GM19328 (cell line): ENCODE results near the gene MRPL38.
"Not testable (repeated sequence)": the region's sequence is repeated elsewhere in the genome, so short reads cannot be mapped to it uniquely, and the experiment has no call there.

Experiments used
- ATAC-seq: cut with Tn5 transposase; IDR thresholded peaks from one replicate; pipeline ENCODE4 v1.9.1; 2021; ENCODE audit warnings: mild to moderate bottlenecking, moderate library complexity; ENCODE audit not compliant: unreplicated experiment

The MRPL38 gene

GRCh38 chr17:75897160-75898019 lies 7.3 kb downstream of the MRPL38 start:
- no peak for ATAC-seq

DNA sequence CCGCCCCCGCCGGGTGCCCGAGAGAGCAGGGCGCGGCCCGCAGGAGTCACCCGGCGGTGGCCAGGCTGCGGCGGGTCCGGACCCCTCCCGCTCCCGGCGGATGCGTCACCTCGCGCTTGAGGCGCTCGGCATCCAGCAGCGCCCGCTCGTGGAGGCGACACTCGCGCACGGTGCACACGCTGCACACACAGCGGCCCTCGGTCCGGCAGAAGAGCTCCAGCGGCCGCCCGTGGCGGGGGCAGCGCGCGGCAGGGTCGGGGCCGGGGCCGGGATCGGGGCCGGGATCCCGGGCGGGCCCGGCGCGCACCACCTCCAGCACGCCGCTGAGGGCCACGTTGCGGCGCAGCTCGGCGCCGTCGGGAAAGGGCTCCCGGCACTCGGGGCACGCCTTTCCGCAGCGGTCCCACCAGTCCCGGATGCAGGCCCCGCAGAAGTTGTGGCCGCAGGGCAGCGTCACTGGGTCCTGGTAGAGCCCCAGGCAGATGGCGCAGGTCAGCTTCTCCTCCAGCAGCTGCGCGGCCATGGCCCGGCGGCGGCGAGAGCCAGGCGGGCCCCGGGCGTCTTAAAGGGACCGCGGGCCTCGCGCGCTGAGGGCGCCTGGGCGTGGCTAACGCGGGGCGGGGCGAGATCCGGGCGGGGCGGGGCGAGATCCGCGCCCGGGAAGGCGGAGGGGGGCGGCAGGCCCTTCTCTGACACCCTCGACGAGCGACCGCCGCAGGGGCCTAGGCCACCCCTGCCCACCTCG lies 8.1 kb downstream of the MRPL38 start, which contains the start of gene TRIM65:
TRIM65 (minus strand) TSS at position 537 of the 745 bp plus-strand sequence; CDS start at position 523, 14 bp downstream.
- peak; percentile 50 for ATAC-seq

DNA sequence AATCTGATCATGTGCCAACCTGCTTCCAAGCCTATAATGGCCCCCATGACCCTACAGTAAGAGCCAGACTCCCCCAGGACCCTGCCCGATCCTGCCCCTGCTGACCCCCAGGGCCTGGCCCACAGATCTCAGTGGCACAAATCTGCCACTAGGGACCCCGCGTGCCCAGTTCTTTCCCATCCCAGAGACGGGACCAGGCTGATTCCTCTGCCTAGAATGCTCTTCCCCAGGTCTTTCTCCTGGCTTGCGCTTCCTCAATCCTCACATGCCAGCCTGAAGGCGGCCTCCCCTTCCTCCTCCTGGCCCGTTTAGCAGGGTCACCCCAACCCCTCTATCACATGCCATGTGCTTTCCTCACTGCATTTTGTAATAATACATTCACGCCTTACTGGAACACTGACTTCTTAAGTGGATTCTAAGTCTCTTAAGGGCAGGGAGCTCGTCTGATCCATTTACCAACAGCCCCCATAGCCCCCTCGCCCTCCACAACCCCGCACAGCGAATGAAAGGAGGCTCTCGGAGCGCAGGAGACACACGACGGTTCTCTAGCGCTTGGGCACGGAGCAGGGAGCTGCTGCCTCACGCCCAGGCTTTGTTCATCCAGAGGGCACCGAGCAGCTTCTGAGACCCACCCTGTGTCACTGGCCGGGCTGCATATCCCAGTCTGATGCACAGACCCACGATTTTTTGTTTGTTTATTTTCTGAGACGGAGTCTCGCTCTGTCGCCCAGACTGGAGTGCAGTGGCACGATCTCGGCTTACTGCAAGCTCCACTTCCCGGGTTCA lies 9.1 kb downstream of the MRPL38 start:
- ATAC-seq, result no peak

- ATAC-seq, result no peak
These were observed 10.5 kb downstream of the MRPL38 start for GRCh38 chr17:75894049-75894733.

GRCh38 chr17:75893305-75894048 lies 11.2 kb downstream of the MRPL38 start:
- no peak for ATAC-seq

DNA sequence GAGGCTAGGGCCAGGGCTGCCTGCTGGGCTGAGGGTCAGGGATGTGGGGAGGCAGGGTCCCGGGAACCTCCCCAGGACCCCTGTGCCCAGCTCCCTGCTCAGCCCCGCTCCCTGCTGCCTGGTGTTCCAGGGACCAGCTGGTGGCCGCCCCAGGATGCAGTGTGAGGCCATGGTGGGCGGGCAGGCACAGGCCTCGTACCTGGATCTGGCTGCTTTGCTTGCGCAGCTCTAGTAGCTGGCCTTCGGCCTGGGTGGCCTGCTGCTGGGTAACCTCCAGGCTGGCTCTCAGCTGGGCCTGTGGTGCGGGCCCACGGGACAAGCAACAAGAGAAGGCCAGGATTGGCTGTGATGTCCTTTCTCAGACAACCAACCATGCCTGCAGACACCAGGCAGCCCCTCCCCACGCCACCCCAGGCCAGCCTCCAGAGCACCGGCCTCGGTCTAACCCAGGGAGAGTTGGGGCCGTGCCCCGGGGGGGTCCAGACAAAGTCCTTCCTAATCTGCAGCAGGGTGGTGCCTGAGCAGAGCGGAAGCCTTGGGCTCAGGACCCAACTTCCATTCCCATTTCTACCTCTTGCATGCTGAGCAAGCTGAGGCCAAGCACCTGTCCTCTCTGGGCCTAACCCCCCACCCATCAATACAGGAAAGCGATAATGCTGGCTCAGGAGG lies 12.0 kb downstream of the MRPL38 start:
- no peak for ATAC-seq

DNA sequence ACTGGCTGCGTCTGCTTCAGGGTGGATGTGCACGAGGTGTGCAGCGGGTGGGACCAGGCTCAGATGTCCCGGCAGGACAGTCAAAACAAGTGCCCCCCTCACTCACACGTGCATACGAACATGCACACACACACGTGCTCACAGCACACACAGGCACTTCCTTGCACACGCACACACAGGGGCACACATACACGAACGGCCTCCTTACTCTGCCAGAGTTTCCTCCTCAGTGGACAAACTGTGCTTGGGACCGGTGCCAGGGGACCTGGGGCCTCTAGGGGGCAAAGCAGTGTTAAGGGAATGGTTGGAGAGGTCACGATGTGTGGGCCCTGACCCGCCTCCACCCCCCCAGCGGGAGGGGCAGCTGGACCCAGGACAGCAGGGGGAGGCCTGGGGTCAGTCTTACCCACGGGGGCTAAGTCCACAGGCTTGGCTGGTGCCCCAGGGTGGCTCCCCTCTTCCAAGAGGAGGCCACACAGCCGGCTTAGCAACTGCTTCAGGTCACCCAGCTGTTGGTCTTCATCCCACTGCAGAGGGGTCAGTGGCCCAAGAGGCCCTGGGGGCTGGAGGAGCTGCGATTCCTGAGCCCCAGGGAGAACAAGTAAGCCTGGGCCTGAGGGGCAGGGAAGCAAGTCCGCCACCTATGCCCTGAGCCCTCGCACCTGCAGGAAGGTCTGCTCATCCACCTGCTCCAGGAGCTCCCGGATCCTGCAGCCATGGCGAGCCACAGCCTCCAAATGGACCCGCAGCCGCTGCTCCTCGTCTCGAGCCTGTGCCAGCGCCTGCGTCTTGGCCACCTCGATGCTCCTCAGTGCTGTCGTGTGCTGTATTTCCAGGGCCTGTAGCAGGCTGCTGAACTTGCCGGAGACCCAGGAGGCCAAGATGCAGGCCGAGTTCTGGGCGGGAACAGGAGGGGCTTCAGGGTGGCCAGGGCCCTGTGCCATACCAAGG lies 12.8 kb downstream of the MRPL38 start:
- ATAC-seq, result no peak

- ATAC-seq, result no peak
These were observed 13.6 kb downstream of the MRPL38 start for GRCh38 chr17:75891022-75891604.

GRCh38 chr17:75889454-75889853 lies 15.2 kb downstream of the MRPL38 start:
- no peak for ATAC-seq

DNA sequence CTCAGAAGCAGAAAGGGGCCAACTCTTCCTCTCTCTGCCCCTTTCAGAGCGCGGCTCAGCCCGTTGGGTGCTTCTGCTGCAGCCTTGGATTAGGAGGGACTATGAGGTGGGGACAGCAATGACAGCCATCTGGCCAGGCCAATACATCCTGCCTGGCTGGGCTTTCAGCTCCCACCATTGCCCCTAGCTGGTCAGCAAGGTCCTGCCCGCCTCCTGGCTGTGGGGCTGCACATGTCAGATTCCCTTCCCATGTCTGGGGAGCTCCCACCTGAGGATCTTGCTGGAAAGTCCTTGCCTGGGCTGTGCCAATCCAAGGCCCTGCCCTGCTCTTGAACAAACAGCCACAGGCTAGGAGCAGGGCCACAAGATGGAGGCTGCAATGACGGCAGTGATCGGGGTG lies 16.2 kb downstream of the MRPL38 start:
- ATAC-seq, result no peak

- ATAC-seq, result not testable (repeated sequence)
These were observed 18.8 kb downstream of the MRPL38 start for GRCh38 chr17:75885860-75886259.

GRCh38 chr17:75885431-75885830 lies 19.3 kb downstream of the MRPL38 start:
- ATAC-seq, result no peak

GRCh38 chr17:75881678-75882454 lies 22.8 kb downstream of the MRPL38 start:
- ATAC-seq, result no peak

- no peak for ATAC-seq
These were observed 24.4 kb downstream of the MRPL38 start for GRCh38 chr17:75880266-75880665.

DNA sequence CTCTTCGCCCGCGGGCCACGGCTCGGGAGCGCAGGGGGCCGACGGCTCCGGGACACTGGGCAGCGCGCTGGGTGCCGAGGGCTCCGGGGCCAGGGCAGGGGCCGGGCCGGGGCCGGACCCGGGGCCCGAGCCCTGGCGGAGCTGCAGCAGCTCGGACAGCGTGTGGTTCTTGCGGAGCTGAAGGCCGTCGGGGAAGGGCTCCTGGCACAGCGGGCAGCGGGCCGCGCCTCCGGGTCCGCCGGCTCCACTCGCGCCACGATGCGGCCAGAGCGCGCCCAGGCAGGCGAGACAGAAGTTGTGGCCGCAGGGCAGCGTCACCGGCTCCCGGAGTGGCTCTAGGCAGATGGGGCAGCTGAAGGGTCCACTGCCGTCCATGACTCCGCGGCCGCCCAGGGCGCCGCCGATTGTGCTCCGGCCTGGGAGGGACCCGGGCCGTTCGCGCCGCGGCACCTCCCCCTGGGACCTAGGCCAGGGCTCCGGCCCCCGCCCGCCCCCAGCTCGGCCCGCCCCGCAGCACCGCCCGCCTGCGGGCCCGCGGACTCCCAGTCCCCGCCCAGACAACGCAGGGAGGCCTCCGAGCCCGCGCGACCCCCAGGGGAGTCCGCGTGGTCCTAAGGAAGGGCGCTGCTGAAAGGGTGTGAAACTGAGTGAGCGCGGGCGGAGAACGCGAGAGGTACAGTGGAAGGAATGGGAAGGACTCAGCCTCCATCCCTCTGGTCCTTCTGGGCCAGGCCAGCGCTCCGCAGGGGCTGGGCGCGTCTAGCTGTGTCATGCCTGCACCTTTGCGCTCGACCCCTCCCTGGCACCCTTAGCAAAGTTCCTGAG lies 26.3 kb downstream of the MRPL38 start, which contains the start of gene TRIM47:
TRIM47 (minus strand) TSS at position 408 of the 825 bp plus-strand sequence; CDS start at position 375, 33 bp downstream.
- ATAC-seq, result no peak

- no peak for ATAC-seq
These were observed 26.9 kb downstream of the MRPL38 start for GRCh38 chr17:75877752-75878173.
